HepG2 (cell line): ENCODE data around the gene SLIT3. TPM values are rescaled to one million over a fixed set of nuclear protein-coding genes. Genes with fewer than 3 reads are reported as not detected.

ENCODE experiments used
- ATAC-seq: fragments of 200-7000 bp; cut with Tn5 transposase; 3 replicates; pipeline ENCODE4 v1.9.1; 2020; ENCODE audit warnings: mild to moderate bottlenecking, moderate library complexity
- BruUV-seq: library from RNA; stranded (reverse); fragments of 400-500 nt; replicated peaks from 2 replicates; lab custom pipeline; 2021; lab: Mats Ljungman, UMichigan
- CTCF ChIA-PET: fragments of 300-600 bp; formaldehyde crosslinking; extraction: SDS; loops from one replicate; lab custom pipeline; 2021; ENCODE audit warnings: low total read pairs, inconsistent platforms, low intra/inter-chr PET ratio; lab: Yijun Ruan, JAX
- POLR2A ChIA-PET: fragments of 350-600 bp; sonication (Branson Sonifier 250); formaldehyde crosslinking; loops from one replicate; lab custom pipeline; 2020; ENCODE audit warnings: antibody characterized with exemption, inconsistent platforms; lab: Yijun Ruan, JAX
- DNase-seq: peaks from one replicate; pipeline ENCODE4 v3.0.0-alpha.2; 2015; ENCODE audit warnings: low spot score
- FAIRE-seq: peaks from 3 replicates; lab custom pipeline; 2011; peaks lifted over from hg19 to GRCh38; lab: Jason Lieb, UNC
- H2AFZ ChIP-seq: one replicate; pipeline ENCODE4 v1.6.1; 2011; ENCODE audit warnings: low read length, inconsistent platforms
- H3K27ac ChIP-seq: fragments of 300-600 bp; 3 replicates; pipeline ENCODE4 v1.8.0; 2011; ENCODE audit warnings: mixed run types, mild to moderate bottlenecking, mixed read lengths, low read length, inconsistent platforms; ENCODE audit not compliant: insufficient read depth; ENCODE audit errors: extremely low read length
- H3K27me3 ChIP-seq, 2 experiments: fragments of 200-600 bp in 1 of 2; 2 replicates in 1 of 2; 3 replicates in 1 of 2; pipeline versions ENCODE4 v1.6.0 to v1.8.0; 2011; ENCODE audit warnings: low read length in 2 of 2, mild to moderate bottlenecking in 2 of 2, moderate library complexity in 2 of 2, inconsistent platforms in 1 of 2; ENCODE audit not compliant: insufficient read depth in 2 of 2, control insufficient read depth in 1 of 2
- H3K36me3 ChIP-seq, 2 experiments: fragments of 200-600 bp in 1 of 2; replicated peaks in 1 of 2; 2 replicates in 1 of 2; 3 replicates in 1 of 2; pipeline versions ENCODE4 v1.5.1 to v1.8.0; 2011; ENCODE audit warnings: low read length in 2 of 2, inconsistent platforms in 1 of 2; ENCODE audit not compliant: insufficient read depth in 2 of 2, control insufficient read depth in 1 of 2
- H3K4me1 ChIP-seq: 2 replicates; pipeline ENCODE4 v1.5.1; 2012; ENCODE audit warnings: low read length, inconsistent platforms; ENCODE audit not compliant: insufficient read depth
- H3K4me2 ChIP-seq: 2 replicates; pipeline ENCODE4 v1.6.0; 2011; ENCODE audit warnings: low read depth, low read length, inconsistent platforms
- H3K4me3 ChIP-seq, 3 experiments: fragments of 200-600 bp in 1 of 3; sonication (generic), shearing (Covaris generic) in 1 of 3; replicated peaks in 1 of 3; 2 replicates each; pipeline ENCODE4 v1.5.1; 2011 to 2016; ENCODE audit warnings: low read length in 3 of 3, inconsistent platforms in 2 of 3, low read depth in 2 of 3, mild to moderate bottlenecking in 2 of 3, control low read depth in 1 of 3, mixed read lengths in 1 of 3; ENCODE audit not compliant: insufficient read depth in 1 of 3
- H3K79me2 ChIP-seq: one replicate; pipeline ENCODE4 v1.6.1; 2011; ENCODE audit warnings: low read length, inconsistent platforms; ENCODE audit not compliant: insufficient read depth
- H3K9ac ChIP-seq: 2 replicates; pipeline ENCODE4 v1.6.0; 2011; ENCODE audit warnings: mild to moderate bottlenecking, low read depth, low read length, inconsistent platforms; ENCODE audit not compliant: insufficient read depth
- H3K9me3 ChIP-seq: 2 replicates; pipeline ENCODE4 v1.5.1; 2012; ENCODE audit warnings: mild to moderate bottlenecking, low read length
- H4K20me1 ChIP-seq: 2 replicates; pipeline ENCODE4 v1.6.0; 2011; ENCODE audit warnings: inconsistent platforms, mild to moderate bottlenecking, low read length, moderate library complexity; ENCODE audit not compliant: insufficient read depth
- HBP1 ChIP-seq: IDR thresholded peaks from 2 replicates; pipeline ENCODE4 v1.6.1; 2016; ENCODE audit warnings: low read depth, control low read depth
- IRX3 ChIP-seq: sonication (generic); formaldehyde crosslinking; IDR thresholded peaks from 2 replicates; pipeline ENCODE4 v1.8.1; 2023; ENCODE audit warnings: mild to moderate bottlenecking, low read depth, missing genetic modification reagents, borderline replicate concordance
- NFKB2 ChIP-seq: sonication (generic); formaldehyde crosslinking; IDR thresholded peaks from 2 replicates; pipeline ENCODE4 v1.4.0; 2020; ENCODE audit warnings: missing genetic modification reagents, borderline replicate concordance
- REST ChIP-seq, 2 experiments: IDR thresholded peaks; 2 replicates each; pipeline ENCODE4 v1.6.1; 2011 to 2012; ENCODE audit warnings: low read length in 2 of 2, borderline replicate concordance in 1 of 2, low read depth in 1 of 2, mild to moderate bottlenecking in 1 of 2, moderate library complexity in 1 of 2
- SIN3A ChIP-seq: IDR thresholded peaks from 2 replicates; pipeline ENCODE4 v1.6.1; 2011; ENCODE audit warnings: low read depth, mild to moderate bottlenecking, control low read depth, low read length, borderline replicate concordance
- TARDBP ChIP-seq: sonication (generic); formaldehyde crosslinking; IDR thresholded peaks from 2 replicates; pipeline ENCODE4 v1.8.0; 2022; ENCODE audit warnings: mild to moderate bottlenecking, missing genetic modification reagents
- ZBTB34 ChIP-seq: sonication (generic); formaldehyde crosslinking; IDR thresholded peaks from 2 replicates; pipeline ENCODE4 v1.8.0; 2022; ENCODE audit warnings: mild to moderate bottlenecking, missing genetic modification reagents
- ZFP82 ChIP-seq: sonication (generic); formaldehyde crosslinking; IDR thresholded peaks from 2 replicates; pipeline ENCODE4 v1.5.1; 2020; ENCODE audit warnings: mild to moderate bottlenecking, missing genetic modification reagents, borderline replicate concordance
- ZIK1 ChIP-seq: sonication (generic); formaldehyde crosslinking; IDR thresholded peaks from 2 replicates; pipeline ENCODE4 v1.5.0; 2020; ENCODE audit warnings: mild to moderate bottlenecking, low read depth, missing genetic modification reagents, borderline replicate concordance
- ZNF17 ChIP-seq: sonication (generic); formaldehyde crosslinking; IDR thresholded peaks from 2 replicates; pipeline ENCODE4 v1.5.0; 2020; ENCODE audit warnings: mild to moderate bottlenecking, missing genetic modification reagents
- ZNF282 ChIP-seq: fragments of 450-650 bp; IDR thresholded peaks from 2 replicates; pipeline ENCODE4 v1.6.1; 2018; ENCODE audit not compliant: partially characterized antibody
- ZNF775 ChIP-seq: sonication (generic); formaldehyde crosslinking; IDR thresholded peaks from 2 replicates; pipeline ENCODE4 v1.4.0; 2020; ENCODE audit warnings: missing genetic modification reagents, mild to moderate bottlenecking, moderate library complexity, borderline replicate concordance
- WGBS: methylation state at CpG from one replicate; pipeline ENCODE4 v1.1.6; 2017; ENCODE audit warnings: low lambda C conversion rate; 5-methylcytosine and 5-hydroxymethylcytosine counted together
- in situ Hi-C: cut with HindIII; loops from 2 replicates; pipeline ENCODE4 v1.10.0; 2017; ENCODE audit warnings: low pct_unique_long_range_greater_than_20kb; ENCODE audit not compliant: extremely low pct_ligation_motif_present
- intact Hi-C: fragments of 100-400 bp; cut with micrococcal nuclease; formaldehyde crosslinking; loops from one replicate; pipeline ENCODE4 v1.10.0; 2022; ENCODE audit not compliant: unreplicated experiment
- polyA plus RNA-seq, 8 experiments: library from polyadenylated mRNA; depleted of rRNA in 3 of 8; stranded (reverse) in 7 of 8; unstranded in 1 of 8; fragments of >200 nt; fragmentation: Illumina TruSeq in 4 of 8; extraction: Trizol in 4 of 8; gene quantifications; 2 replicates each; pipeline versions ENCODE4 v1.2.1 to v1.2.3, GENCODE V29; 2011 to 2016; ENCODE audit warnings: low read depth in 4 of 8, missing spikeins in 1 of 8, mixed read lengths in 1 of 8; ENCODE audit not compliant: insufficient read depth in 1 of 8
- total RNA-seq, 5 experiments: library from RNA; depleted of rRNA; stranded (reverse); fragments of >200 nt; fragmentation: Illumina TruSeq; extraction: Trizol; gene quantifications; 2 replicates each; pipeline ENCODE4 v1.2.3, GENCODE V29; 2016; ENCODE audit warnings: low read depth in 1 of 5

SLIT3 gene
- total and polyA plus RNA-seq, 2 of the 13 experiments (the other 11 are each of a cell fraction or from before 2014, with no cell fraction given): not detected

- H3K4me2 ChIP-seq: no peak overlapping the region
- no TSS peak for BruUV-seq
Observed at GRCh38 chr5:168707716-168708695, 592.9 kb downstream of the SLIT3 start.

More at GRCh38 chr5:168707716-168708695, 592.9 kb downstream of the SLIT3 start:
- no peaks in the 10 kb centered on the region for H4K20me1 ChIP-seq
- H2AFZ ChIP-seq: no peak overlapping the region
- FAIRE-seq (no peak), ATAC-seq (no peak)
- no peaks in the 10 kb centered on the region for H3K36me3 ChIP-seq
- H3K27ac ChIP-seq: no peak overlapping the region
- H3K27me3 ChIP-seq: peaks cover 0 to 14% of the 10 kb centered on the region in 2 experiments; a peak in 2 of 5 replicates
- ChIA-PET CTCF (no interaction called here), POLR2A (no interaction called here)
- no peaks in the 10 kb centered on the region for H3K79me2 ChIP-seq
- no peaks in the 10 kb centered on the region for H3K4me1 ChIP-seq
- no peak overlapping the region for H3K4me3 ChIP-seq
- no peaks in the 10 kb centered on the region for H3K9me3 ChIP-seq
- in situ Hi-C loops: no loop called here
- intact Hi-C loops: loop anchor here (5.0 kb wide), 1 partner anchor 439 kb away; no protein-coding TSS in a partner anchor
- WGBS: 18% methylated on average over 11 of the region's 15 CpGs
- TF ChIP-seq ZNF282 (no peak), TARDBP (CRISPR knock-in tag) (no peak), IRX3 (no peak), SIN3A (no peak), ZBTB34 (CRISPR knock-in tag) (no peak), HBP1 (CRISPR knock-in tag) (no peak), ZFP82 (no peak), REST (IDR thresholded peaks at IDR 0.05; ENCODE audit: borderline replicate concordance in 1 of 2, low read depth in 1 of 2, low read length in 2 of 2) (no peak), ZIK1 (CRISPR knock-in tag) (no peak), ZNF17 (CRISPR knock-in tag) (no peak), NFKB2 (no peak), ZNF775 (CRISPR knock-in tag) (no peak)
- TF ChIP-seq, all 625 proteins: peak for 0
- no peak for DNase-seq
- H3K9ac ChIP-seq: no peak overlapping the region
